HepG2 (cell line): ENCODE results near the gene SOWAHB. TPM values are rescaled to one million over a fixed set of nuclear protein-coding genes. Genes with fewer than 3 reads are reported as not detected.

Experiments
- ATAC-seq: fragments of 200-7000 bp; cut with Tn5 transposase; 3 replicates; pipeline ENCODE4 v1.9.1; 2020; ENCODE audit warnings: mild to moderate bottlenecking, moderate library complexity
- BruUV-seq: library from RNA; stranded (reverse); fragments of 400-500 nt; replicated peaks from 2 replicates; lab custom pipeline; 2021; lab: Mats Ljungman, UMichigan
- CTCF ChIA-PET: fragments of 300-600 bp; formaldehyde crosslinking; extraction: SDS; loops from one replicate; lab custom pipeline; 2021; ENCODE audit warnings: low total read pairs, inconsistent platforms, low intra/inter-chr PET ratio; lab: Yijun Ruan, JAX
- POLR2A ChIA-PET: fragments of 350-600 bp; sonication (Branson Sonifier 250); formaldehyde crosslinking; loops from one replicate; lab custom pipeline; 2020; ENCODE audit warnings: antibody characterized with exemption, inconsistent platforms; lab: Yijun Ruan, JAX
- DNase-seq: peaks from one replicate; pipeline ENCODE4 v3.0.0-alpha.2; 2015; ENCODE audit warnings: low spot score
- FAIRE-seq: peaks from 3 replicates; lab custom pipeline; 2011; peaks lifted over from hg19 to GRCh38; lab: Jason Lieb, UNC
- H2AFZ ChIP-seq: one replicate; pipeline ENCODE4 v1.6.1; 2011; ENCODE audit warnings: low read length, inconsistent platforms
- H3K27ac ChIP-seq: fragments of 300-600 bp; 3 replicates; pipeline ENCODE4 v1.8.0; 2011; ENCODE audit warnings: mixed run types, mild to moderate bottlenecking, mixed read lengths, low read length, inconsistent platforms; ENCODE audit not compliant: insufficient read depth; ENCODE audit errors: extremely low read length
- H3K27me3 ChIP-seq, 2 experiments: fragments of 200-600 bp in 1 of 2; 2 replicates in 1 of 2; 3 replicates in 1 of 2; pipeline versions ENCODE4 v1.6.0 to v1.8.0; 2011; ENCODE audit warnings: low read length in 2 of 2, mild to moderate bottlenecking in 2 of 2, moderate library complexity in 2 of 2, inconsistent platforms in 1 of 2; ENCODE audit not compliant: insufficient read depth in 2 of 2, control insufficient read depth in 1 of 2
- H3K36me3 ChIP-seq, 2 experiments: fragments of 200-600 bp in 1 of 2; replicated peaks in 1 of 2; 2 replicates in 1 of 2; 3 replicates in 1 of 2; pipeline versions ENCODE4 v1.5.1 to v1.8.0; 2011; ENCODE audit warnings: low read length in 2 of 2, inconsistent platforms in 1 of 2; ENCODE audit not compliant: insufficient read depth in 2 of 2, control insufficient read depth in 1 of 2
- H3K4me1 ChIP-seq: 2 replicates; pipeline ENCODE4 v1.5.1; 2012; ENCODE audit warnings: low read length, inconsistent platforms; ENCODE audit not compliant: insufficient read depth
- H3K4me2 ChIP-seq: 2 replicates; pipeline ENCODE4 v1.6.0; 2011; ENCODE audit warnings: low read depth, low read length, inconsistent platforms
- H3K4me3 ChIP-seq, 3 experiments: fragments of 200-600 bp in 1 of 3; sonication (generic), shearing (Covaris generic) in 1 of 3; replicated peaks in 1 of 3; 2 replicates each; pipeline ENCODE4 v1.5.1; 2011 to 2016; ENCODE audit warnings: low read length in 3 of 3, inconsistent platforms in 2 of 3, low read depth in 2 of 3, mild to moderate bottlenecking in 2 of 3, control low read depth in 1 of 3, mixed read lengths in 1 of 3; ENCODE audit not compliant: insufficient read depth in 1 of 3
- H3K79me2 ChIP-seq: one replicate; pipeline ENCODE4 v1.6.1; 2011; ENCODE audit warnings: low read length, inconsistent platforms; ENCODE audit not compliant: insufficient read depth
- H3K9ac ChIP-seq: 2 replicates; pipeline ENCODE4 v1.6.0; 2011; ENCODE audit warnings: mild to moderate bottlenecking, low read depth, low read length, inconsistent platforms; ENCODE audit not compliant: insufficient read depth
- H3K9me3 ChIP-seq: 2 replicates; pipeline ENCODE4 v1.5.1; 2012; ENCODE audit warnings: mild to moderate bottlenecking, low read length
- H4K20me1 ChIP-seq: 2 replicates; pipeline ENCODE4 v1.6.0; 2011; ENCODE audit warnings: inconsistent platforms, mild to moderate bottlenecking, low read length, moderate library complexity; ENCODE audit not compliant: insufficient read depth
- FOXM1 ChIP-seq: sonication (generic); formaldehyde crosslinking; IDR thresholded peaks from 2 replicates; pipeline ENCODE4 v1.5.0; 2020; ENCODE audit warnings: missing genetic modification reagents
- IRX3 ChIP-seq: sonication (generic); formaldehyde crosslinking; IDR thresholded peaks from 2 replicates; pipeline ENCODE4 v1.8.1; 2023; ENCODE audit warnings: mild to moderate bottlenecking, low read depth, missing genetic modification reagents, borderline replicate concordance
- ISX ChIP-seq: sonication (generic); formaldehyde crosslinking; conservative IDR thresholded peaks from 2 replicates; pipeline ENCODE4 v1.5.0; 2020; ENCODE audit warnings: missing genetic modification reagents
- MIER2 ChIP-seq: IDR thresholded peaks from 2 replicates; pipeline ENCODE4 v1.6.1; 2016; ENCODE audit warnings: missing biosample characterization, missing genetic modification reagents
- MTA3 ChIP-seq: sonication (generic); formaldehyde crosslinking; IDR thresholded peaks from 2 replicates; pipeline ENCODE4 v1.4.0; 2020; ENCODE audit warnings: missing genetic modification reagents
- NCOA1 ChIP-seq: sonication (generic); formaldehyde crosslinking; IDR thresholded peaks from 2 replicates; pipeline ENCODE4 v1.9.0; 2021; ENCODE audit warnings: missing genetic modification reagents
- RARA ChIP-seq: IDR thresholded peaks from 2 replicates; pipeline ENCODE4 v1.6.1; 2016; ENCODE audit warnings: missing genetic modification reagents, missing compliant biosample characterization
- RBFOX2 ChIP-seq: fragments of 200-400 bp; formaldehyde crosslinking; IDR thresholded peaks from 2 replicates; pipeline ENCODE4 v1.6.1; 2017; ENCODE audit warnings: low read depth, mild to moderate bottlenecking, low read length
- RFXAP ChIP-seq: sonication (generic); formaldehyde crosslinking; IDR thresholded peaks from 2 replicates; pipeline ENCODE4 v1.4.0; 2020; ENCODE audit warnings: missing genetic modification reagents, borderline replicate concordance
- SALL1 ChIP-seq: sonication (generic); formaldehyde crosslinking; IDR thresholded peaks from 2 replicates; pipeline ENCODE4 v1.8.0; 2022; ENCODE audit warnings: mild to moderate bottlenecking, missing genetic modification reagents
- SSRP1 ChIP-seq: IDR thresholded peaks from 2 replicates; pipeline ENCODE4 v1.6.1; 2016; ENCODE audit warnings: control low read depth
- ZKSCAN1 ChIP-seq: fragments of 150-350 bp; IDR thresholded peaks from 2 replicates; pipeline ENCODE4 v1.6.1; 2014; ENCODE audit warnings: low read length
- ZKSCAN5 ChIP-seq: sonication (generic); formaldehyde crosslinking; IDR thresholded peaks from 2 replicates; pipeline ENCODE4 v1.5.1; 2020; ENCODE audit warnings: mild to moderate bottlenecking, missing genetic modification reagents
- ZNF207 ChIP-seq: fragments of 450-650 bp; IDR thresholded peaks from 2 replicates; pipeline ENCODE4 v1.6.1; 2016; ENCODE audit warnings: antibody characterized with exemption, borderline replicate concordance
- ZNF331 ChIP-seq: sonication (generic); formaldehyde crosslinking; IDR thresholded peaks from 2 replicates; pipeline ENCODE4 v1.4.0; 2020; ENCODE audit warnings: missing genetic modification reagents
- ZNF337 ChIP-seq: sonication (generic); formaldehyde crosslinking; IDR thresholded peaks from 2 replicates; pipeline ENCODE4 v1.5.1; 2020; ENCODE audit warnings: missing genetic modification reagents, low read depth, mild to moderate bottlenecking, borderline replicate concordance
- ZSCAN22 ChIP-seq: sonication (generic); formaldehyde crosslinking; IDR thresholded peaks from 2 replicates; pipeline ENCODE4 v1.4.0; 2020; ENCODE audit warnings: mild to moderate bottlenecking, missing genetic modification reagents
- ZSCAN30 ChIP-seq: sonication (generic); formaldehyde crosslinking; IDR thresholded peaks from 2 replicates; pipeline ENCODE4 v1.5.0; 2020; ENCODE audit warnings: mild to moderate bottlenecking, missing genetic modification reagents
- WGBS: methylation state at CpG from one replicate; pipeline ENCODE4 v1.1.6; 2017; ENCODE audit warnings: low lambda C conversion rate; 5-methylcytosine and 5-hydroxymethylcytosine counted together
- in situ Hi-C: cut with HindIII; loops from 2 replicates; pipeline ENCODE4 v1.10.0; 2017; ENCODE audit warnings: low pct_unique_long_range_greater_than_20kb; ENCODE audit not compliant: extremely low pct_ligation_motif_present
- intact Hi-C: fragments of 100-400 bp; cut with micrococcal nuclease; formaldehyde crosslinking; loops from one replicate; pipeline ENCODE4 v1.10.0; 2022; ENCODE audit not compliant: unreplicated experiment
- polyA plus RNA-seq, 8 experiments: library from polyadenylated mRNA; depleted of rRNA in 3 of 8; stranded (reverse) in 7 of 8; unstranded in 1 of 8; fragments of >200 nt; fragmentation: Illumina TruSeq in 4 of 8; extraction: Trizol in 4 of 8; gene quantifications; 2 replicates each; pipeline versions ENCODE4 v1.2.1 to v1.2.3, GENCODE V29; 2011 to 2016; ENCODE audit warnings: low read depth in 4 of 8, missing spikeins in 1 of 8, mixed read lengths in 1 of 8; ENCODE audit not compliant: insufficient read depth in 1 of 8
- total RNA-seq, 5 experiments: library from RNA; depleted of rRNA; stranded (reverse); fragments of >200 nt; fragmentation: Illumina TruSeq; extraction: Trizol; gene quantifications; 2 replicates each; pipeline ENCODE4 v1.2.3, GENCODE V29; 2016; ENCODE audit warnings: low read depth in 1 of 5
- TF ChIP-seq, protein P1 (sequence below): sonication (generic); formaldehyde crosslinking; IDR thresholded peaks from 2 replicates; pipeline ENCODE4 v1.5.0; 2020; ENCODE audit warnings: missing genetic modification reagents
- TF ChIP-seq, protein P2 (sequence below): sonication (generic); formaldehyde crosslinking; IDR thresholded peaks from 2 replicates; pipeline ENCODE4 v1.8.1; 2023; ENCODE audit warnings: mild to moderate bottlenecking, missing genetic modification reagents, borderline replicate concordance
- TF ChIP-seq, protein P3 (sequence below): sonication (generic); formaldehyde crosslinking; IDR thresholded peaks from 2 replicates; pipeline ENCODE4 v1.4.0; 2020; ENCODE audit warnings: mild to moderate bottlenecking, missing genetic modification reagents, borderline replicate concordance

The SOWAHB gene
- total and polyA plus RNA-seq, 2 of the 13 experiments (the other 11 are each of a cell fraction or from before 2014, with no cell fraction given), result 0.12 to 0.51 TPM

GRCh38 chr4:76867880-76868655, 29.9 kb downstream of the SOWAHB start (continued):
- TF ChIP-seq, protein P1, sequence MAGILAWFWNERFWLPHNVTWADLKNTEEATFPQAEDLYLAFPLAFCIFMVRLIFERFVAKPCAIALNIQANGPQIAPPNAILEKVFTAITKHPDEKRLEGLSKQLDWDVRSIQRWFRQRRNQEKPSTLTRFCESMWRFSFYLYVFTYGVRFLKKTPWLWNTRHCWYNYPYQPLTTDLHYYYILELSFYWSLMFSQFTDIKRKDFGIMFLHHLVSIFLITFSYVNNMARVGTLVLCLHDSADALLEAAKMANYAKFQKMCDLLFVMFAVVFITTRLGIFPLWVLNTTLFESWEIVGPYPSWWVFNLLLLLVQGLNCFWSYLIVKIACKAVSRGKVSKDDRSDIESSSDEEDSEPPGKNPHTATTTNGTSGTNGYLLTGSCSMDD (CRISPR knock-in tag), result no peak
- TF ChIP-seq ZNF207 (no peak), IRX3 (CRISPR knock-in tag) (no peak), ZNF337 (no peak), RARA (CRISPR knock-in tag) (no peak), ZSCAN22 (CRISPR knock-in tag) (no peak), FOXM1 (CRISPR knock-in tag) (no peak), RFXAP (CRISPR knock-in tag) (no peak)

- POLR2A ChIA-PET, result no interaction called here
- H3K4me3 ChIP-seq, result no peak overlapping the region
- TF ChIP-seq, protein P2, sequence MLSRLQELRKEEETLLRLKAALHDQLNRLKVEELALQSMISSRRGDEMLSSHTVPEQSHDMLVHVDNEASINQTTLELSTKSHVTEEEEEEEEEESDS, result no peak
- TF ChIP-seq RBFOX2, result no peak
- TF ChIP-seq SALL1 (CRISPR knock-in tag), result no peak
- no peak for TF ChIP-seq MTA3
- no peak for TF ChIP-seq NCOA1 (CRISPR knock-in tag)
- TF ChIP-seq SSRP1, result no peak
- TF ChIP-seq MIER2 (CRISPR knock-in tag), result no peak
- no peak for TF ChIP-seq ZKSCAN5 (CRISPR knock-in tag)
- TF ChIP-seq ZSCAN30 (CRISPR knock-in tag), result no peak
- TF ChIP-seq ZNF331, result no peak
- TF ChIP-seq, protein P3, sequence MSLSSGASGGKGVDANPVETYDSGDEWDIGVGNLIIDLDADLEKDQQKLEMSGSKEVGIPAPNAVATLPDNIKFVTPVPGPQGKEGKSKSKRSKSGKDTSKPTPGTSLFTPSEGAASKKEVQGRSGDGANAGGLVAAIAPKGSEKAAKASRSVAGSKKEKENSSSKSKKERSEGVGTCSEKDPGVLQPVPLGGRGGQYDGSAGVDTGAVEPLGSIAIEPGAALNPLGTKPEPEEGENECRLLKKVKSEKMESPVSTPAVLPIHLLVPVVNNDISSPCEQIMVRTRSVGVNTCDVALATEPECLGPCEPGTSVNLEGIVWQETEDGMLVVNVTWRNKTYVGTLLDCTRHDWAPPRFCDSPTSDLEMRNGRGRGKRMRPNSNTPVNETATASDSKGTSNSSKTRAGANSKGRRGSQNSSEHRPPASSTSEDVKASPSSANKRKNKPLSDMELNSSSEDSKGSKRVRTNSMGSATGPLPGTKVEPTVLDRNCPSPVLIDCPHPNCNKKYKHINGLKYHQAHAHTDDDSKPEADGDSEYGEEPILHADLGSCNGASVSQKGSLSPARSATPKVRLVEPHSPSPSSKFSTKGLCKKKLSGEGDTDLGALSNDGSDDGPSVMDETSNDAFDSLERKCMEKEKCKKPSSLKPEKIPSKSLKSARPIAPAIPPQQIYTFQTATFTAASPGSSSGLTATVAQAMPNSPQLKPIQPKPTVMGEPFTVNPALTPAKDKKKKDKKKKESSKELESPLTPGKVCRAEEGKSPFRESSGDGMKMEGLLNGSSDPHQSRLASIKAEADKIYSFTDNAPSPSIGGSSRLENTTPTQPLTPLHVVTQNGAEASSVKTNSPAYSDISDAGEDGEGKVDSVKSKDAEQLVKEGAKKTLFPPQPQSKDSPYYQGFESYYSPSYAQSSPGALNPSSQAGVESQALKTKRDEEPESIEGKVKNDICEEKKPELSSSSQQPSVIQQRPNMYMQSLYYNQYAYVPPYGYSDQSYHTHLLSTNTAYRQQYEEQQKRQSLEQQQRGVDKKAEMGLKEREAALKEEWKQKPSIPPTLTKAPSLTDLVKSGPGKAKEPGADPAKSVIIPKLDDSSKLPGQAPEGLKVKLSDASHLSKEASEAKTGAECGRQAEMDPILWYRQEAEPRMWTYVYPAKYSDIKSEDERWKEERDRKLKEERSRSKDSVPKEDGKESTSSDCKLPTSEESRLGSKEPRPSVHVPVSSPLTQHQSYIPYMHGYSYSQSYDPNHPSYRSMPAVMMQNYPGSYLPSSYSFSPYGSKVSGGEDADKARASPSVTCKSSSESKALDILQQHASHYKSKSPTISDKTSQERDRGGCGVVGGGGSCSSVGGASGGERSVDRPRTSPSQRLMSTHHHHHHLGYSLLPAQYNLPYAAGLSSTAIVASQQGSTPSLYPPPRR (CRISPR knock-in tag), result no peak
- TF ChIP-seq ISX (CRISPR knock-in tag), result no peak
- TF ChIP-seq ZKSCAN1, result no peak
These were observed 30.6 kb downstream of the SOWAHB start for GRCh38 chr4:76867377-76867776.

More at GRCh38 chr4:76867377-76867776, 30.6 kb downstream of the SOWAHB start:
- no peaks in the 10 kb centered on the region for H3K4me1 ChIP-seq
- WGBS, result 58% methylated on average over 7 of the region's 7 CpGs
- no peaks in the 10 kb centered on the region for H3K9me3 ChIP-seq
- no peaks in the 10 kb centered on the region for H3K27me3 ChIP-seq
- H3K36me3 ChIP-seq, result no peaks in the 10 kb centered on the region
- H4K20me1 ChIP-seq, result no peaks in the 10 kb centered on the region
- FAIRE-seq (no peak), DNase-seq (no peak), ATAC-seq (no peak)
- CTCF ChIA-PET, result no interaction called here
- H3K79me2 ChIP-seq, result no peaks in the 10 kb centered on the region
- H2AFZ ChIP-seq, result no peak overlapping the region
- no TSS peak for BruUV-seq
- no peak overlapping the region for H3K4me2 ChIP-seq
- intact Hi-C loops, result no loop called here
- no peak overlapping the region for H3K27ac ChIP-seq
- in situ Hi-C loops, result no loop called here
- H3K9ac ChIP-seq, result no peak overlapping the region
